Hepatic stellate cell (primary cell): ENCODE data around the gene NLGN4X.
"Not testable (repeated sequence)": the region's sequence is repeated elsewhere in the genome, so short reads cannot be mapped to it uniquely, and the experiment has no call there.

ENCODE experiments used
- DNase-seq: peaks from one replicate; pipeline ENCODE4 v3.0.0; 2011; ENCODE audit warnings: low spot score

NLGN4X gene

GRCh38 chrX:6005856-6006255 lies 222.8 kb downstream of the NLGN4X start:
- no peak for DNase-seq

GRCh38 chrX:6004529-6004928 lies 224.1 kb downstream of the NLGN4X start:
- no peak for DNase-seq

DNA sequence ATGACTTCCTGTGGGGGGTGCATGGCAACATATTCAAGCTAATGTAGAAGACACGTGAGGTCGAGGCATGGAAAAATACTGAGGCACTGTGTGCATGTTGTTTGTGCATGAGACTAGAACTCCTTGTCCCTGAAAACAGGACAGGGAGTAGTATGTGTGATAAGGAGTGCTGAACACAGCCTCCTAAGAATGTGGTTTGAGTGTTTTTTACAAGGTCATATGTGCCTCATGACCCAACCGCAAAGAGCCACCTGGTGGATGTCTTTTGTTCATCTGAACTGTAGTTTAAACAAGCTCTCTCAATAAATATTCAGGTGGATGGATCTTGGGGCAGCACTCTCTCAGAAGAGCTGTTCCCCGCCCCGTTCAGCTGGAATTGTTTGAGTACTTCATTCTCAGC lies 226.6 kb downstream of the NLGN4X start:
- no peak for DNase-seq

DNA sequence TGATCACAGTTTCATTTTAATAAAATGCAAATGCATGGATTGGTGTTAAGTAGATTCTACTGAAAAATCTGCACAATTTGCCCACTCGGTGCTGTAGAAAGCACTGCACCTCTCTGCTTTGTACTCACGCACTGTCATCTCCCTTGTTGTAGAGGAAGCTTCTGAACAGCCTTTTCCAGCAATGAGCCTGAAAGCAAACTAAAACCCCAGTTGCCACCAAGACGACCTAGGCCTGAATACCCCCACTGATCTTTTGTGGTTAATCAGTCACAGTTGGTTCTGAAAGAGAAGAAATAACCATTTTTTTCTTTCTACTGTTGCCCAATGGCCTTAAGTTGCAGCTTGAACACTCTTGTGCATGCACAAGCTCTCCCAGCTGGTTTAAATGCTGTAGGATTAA lies 229.8 kb downstream of the NLGN4X start:
- DNase-seq = no peak

- DNase-seq = no peak
These were observed 230.2 kb downstream of the NLGN4X start for GRCh38 chrX:5998456-5998855.

DNA sequence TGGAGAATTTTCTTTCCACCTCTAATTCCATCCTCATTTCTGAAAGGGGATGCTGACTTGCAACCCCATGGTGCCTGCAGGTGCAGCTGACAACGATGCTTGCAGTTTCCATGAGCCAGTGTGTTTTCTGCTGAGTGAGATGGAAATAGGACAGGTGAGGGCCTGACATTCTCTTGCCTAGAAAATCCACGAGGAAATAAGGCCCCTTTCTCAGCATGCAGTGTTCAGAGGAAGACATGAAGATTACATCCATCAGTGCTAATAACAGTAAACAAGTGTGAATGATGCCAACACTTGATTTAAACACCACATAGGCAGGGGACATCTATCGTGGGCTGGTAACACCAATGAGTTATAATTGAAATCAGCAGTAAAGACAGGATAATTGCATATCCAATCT lies 237.3 kb downstream of the NLGN4X start:
- DNase-seq = no peak

DNA sequence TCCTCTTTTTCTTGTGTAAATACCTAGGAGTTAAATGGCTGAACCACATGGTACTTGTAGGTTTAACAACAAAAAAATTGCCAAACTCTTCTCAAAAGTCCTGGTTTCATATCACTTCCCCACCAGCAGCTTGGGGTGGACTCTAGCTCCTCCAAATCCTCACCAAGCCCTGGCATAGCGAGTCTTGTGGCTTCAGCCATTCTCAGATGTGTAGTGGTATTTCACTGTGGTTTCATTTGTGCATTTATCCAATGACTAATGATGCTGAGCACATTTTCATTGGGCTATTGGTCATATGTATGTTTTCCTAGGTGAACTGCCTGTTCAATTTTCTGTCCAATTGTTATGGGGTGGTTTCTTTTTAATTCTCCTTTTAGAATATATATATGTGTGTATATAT lies 249.3 kb downstream of the NLGN4X start:
- DNase-seq = no peak

- DNase-seq = no peak
These were observed 252.3 kb downstream of the NLGN4X start for GRCh38 chrX:5976332-5976731.

DNA sequence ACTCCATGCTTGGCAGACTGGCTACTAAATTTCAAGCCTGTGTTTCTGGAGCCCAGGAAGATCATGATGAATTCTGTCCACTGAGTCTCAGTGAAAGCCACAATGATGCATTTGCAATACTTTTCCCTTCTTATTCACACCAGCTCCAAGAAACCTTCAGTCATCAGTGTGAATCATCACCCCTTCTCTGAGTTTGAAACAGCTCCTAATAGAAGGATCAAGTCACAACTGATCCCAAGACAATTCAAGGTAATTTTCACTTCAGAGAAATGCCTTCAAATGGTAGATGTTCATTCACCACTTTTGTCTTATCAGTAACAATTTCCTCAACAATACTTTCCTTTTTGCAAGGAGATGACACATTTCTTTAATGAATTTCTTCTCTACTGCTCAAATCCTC lies 257.4 kb downstream of the NLGN4X start:
- DNase-seq = no peak

GRCh38 chrX:5965406-5965805 lies 263.3 kb downstream of the NLGN4X start:
- no peak for DNase-seq

DNA sequence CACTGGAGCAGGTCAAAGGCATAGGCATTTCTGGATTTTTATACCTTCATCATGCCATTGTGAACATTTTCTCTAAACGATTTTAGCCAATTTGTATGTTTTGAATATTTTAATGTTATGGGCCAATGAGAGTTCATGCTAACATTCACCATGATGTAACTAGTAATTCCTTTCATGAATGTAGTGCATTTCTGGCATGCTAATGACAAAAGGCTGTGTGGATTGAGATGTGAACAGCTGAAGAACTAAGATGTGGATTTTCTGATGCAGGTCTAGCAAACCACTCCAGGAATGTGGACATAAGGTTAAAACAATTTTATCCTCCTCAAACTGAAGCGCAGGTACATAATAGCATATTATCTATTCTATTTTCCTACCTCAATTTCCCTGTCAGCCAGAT lies 269.4 kb downstream of the NLGN4X start:
- no peak for DNase-seq

DNA sequence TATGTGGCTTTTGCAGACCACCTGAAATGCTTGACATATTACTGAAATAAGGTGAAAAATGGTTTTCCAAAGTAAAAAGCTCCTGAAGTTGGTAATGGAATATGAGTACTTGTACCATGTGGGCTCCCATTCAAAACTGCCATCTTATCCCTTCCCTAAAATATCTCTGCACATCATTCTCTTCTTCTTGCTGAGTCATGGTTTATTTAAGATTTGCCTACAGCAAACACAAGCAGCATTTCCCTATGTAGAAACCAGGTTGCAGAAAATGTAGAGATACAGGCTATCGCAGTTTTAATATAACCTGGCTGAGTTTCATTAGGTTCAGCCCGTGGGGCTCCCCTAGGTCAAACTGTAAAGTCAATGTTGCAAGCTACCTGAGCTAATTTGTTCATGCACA lies 270.1 kb downstream of the NLGN4X start:
- DNase-seq = no peak

- DNase-seq = no peak
These were observed 271.2 kb downstream of the NLGN4X start for GRCh38 chrX:5957506-5957905.

DNA sequence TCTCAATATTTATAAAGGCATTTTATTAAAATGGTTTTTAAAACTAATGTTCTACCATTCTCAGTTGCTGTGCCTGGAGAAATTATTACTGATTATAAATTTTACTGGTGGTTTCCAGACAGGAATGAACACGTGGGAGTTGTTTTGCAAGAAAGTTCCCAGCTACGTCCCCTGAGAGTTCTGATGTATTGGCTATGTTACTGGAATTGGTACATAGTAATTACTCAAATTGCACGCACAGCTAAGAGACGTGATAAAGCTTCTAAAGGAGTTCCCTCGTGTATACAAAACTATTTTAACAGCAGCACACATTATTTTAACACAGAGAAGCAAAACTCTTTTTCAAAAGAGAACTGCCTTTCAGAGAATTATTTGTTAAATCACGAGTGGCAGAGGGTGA lies 292.2 kb downstream of the NLGN4X start:
- DNase-seq = no peak

DNA sequence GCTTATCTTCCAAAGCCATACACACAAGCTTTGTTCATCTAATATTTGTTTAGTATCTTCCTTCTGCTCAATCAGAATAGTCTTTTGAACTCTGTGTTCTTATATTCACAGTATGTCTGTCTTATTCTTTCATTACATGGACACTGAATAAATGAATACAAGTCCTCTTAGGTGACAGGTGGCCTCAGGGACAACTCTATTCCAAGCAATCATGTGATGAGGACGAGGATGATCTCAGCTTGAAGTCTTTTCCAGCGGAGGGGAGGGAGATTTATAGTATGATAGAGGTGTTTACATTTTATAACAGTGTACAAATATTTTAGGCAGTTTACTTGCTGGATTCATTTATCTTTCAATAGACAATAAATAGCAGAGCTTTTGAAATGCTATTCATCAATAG lies 300.4 kb downstream of the NLGN4X start:
- DNase-seq = no peak

DNA sequence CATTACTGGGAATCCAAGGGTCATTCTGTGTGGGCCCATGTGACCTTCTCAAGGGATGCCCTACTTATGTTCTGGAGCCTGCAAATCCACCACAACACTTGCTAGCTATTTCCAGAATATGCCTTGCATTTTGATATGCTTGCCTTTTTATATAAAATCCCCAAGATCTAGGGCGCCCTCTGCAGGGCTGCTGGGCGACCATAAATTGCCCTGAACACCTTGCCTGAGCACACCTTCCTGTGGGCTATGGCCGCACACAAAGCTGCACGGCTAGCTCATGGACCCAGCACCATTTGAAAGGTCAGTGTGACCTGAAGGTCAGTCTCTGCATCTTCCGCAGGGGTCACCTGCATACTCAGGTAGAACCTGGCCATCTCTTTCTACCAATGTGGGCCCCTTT lies 311.7 kb downstream of the NLGN4X start:
- no peak for DNase-seq

DNA sequence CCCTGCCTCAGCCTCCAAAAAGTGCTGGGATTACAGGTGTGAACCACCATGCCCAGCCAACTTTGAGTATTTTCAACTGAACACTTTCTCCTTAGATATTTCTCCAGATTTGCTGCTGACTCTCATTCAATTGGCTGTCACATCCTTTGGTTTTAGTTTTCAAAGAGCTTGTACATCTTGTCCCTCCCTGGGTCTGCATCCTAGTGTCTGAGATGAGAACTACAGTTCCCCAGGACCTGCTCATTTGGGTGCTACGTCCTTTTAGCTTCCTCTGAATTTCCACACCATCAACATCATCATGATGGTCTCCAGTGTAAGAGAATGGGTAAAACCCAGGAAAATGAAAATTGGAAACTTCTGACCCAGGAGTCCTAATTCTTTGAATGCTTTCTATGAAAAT lies 312.9 kb downstream of the NLGN4X start:
- no peak for DNase-seq

GRCh38 chrX:5907207-5907606 lies 321.5 kb downstream of the NLGN4X start:
- no peak for DNase-seq

DNA sequence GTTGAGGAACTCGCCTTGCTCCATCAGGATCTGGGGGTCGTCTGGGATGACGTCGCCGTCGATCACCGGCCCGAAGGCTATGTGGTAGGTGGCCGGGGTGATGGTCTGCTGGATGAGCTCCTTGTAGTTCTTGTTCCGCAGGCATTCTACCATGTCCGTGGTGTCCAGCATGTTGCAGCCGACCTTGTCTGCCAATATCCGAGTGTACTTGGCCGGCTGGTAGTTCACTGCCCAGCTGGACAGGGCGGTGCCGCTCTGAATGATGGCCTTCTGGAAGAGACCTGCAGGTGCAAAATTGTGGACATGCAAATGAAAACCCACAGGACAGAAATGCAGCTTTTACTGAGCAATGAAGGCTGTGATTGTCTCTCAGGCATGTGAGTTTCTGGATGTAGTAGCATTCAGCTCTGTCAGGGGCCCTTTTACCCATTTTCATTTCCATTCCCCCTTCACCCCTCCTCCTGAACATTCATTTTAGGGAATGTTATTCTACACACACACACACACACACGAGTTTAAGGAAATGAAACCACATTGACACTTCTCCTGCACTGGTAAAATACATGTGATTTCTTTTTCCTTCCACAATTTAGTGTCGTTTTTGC lies 325.0 kb downstream of the NLGN4X start:
- not testable (repeated sequence) for DNase-seq

DNA sequence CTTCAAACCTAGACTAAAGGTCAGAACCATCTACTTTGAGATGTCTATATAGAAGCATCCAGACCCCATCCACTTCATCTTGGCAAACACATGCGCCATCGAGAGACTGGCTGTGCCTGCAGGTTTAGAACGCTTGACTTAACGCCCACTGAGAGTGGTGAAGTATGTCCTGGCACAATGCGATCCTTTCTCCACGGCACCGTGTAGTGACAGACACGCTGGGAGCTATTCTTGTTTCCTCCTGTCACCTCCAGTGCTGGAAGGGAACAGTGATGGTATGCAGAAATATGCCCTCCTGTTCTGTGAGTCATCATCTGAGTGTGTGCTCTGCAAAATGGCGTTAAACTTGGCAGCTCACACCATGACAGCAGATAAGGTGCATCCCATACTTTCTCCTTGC lies 330.2 kb downstream of the NLGN4X start:
- no peak for DNase-seq

DNA sequence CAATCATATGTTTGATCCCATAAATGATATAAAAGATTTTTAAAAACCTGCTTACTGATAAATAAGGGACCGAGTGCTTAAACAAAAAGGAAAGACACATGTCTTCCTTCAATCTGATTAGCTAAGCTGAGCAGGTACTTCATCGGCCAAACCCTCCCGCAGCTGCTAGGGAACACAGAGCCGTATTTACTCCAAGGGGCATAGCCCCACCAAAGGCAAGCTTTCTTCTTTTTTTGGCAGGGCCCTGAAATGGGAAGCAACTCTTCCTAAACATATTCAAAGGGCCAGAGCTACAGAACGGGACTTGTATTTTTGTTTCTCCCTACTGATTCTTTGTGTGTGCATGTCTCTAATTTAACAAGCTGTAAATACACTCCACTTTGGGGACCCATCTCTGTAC lies 337.3 kb downstream of the NLGN4X start:
- no peak for DNase-seq

DNA sequence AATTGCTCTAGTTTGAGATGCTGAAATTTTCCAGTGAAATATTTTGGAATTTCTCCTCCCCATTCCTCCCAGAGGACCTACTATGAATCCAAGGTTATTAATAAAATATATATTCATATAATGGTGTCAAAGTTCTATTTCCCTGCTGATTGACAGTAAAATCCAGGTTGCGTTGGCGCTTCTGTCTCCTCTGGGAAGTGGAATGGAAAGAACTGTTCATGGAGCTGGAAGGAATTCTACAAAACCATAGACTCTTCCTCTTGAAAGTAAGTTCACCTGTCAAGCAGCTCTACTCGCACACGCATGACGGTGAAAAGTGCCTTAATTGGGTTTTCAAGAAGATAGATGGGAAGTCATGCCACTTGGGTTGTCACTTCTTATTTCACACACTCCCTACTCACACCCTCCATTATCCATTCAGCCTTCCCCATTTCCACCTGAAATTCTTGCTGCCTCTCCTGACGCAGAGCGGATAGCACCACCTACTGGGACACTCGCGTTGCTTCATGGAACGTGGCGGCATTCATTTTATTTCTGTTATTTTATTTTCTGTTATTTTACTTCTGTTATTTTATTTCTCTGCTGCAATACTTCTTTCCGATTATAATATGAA lies 351.6 kb downstream of the NLGN4X start:
- DNase-seq = no peak

GRCh38 chrX:5870238-5870637 lies 358.4 kb downstream of the NLGN4X start:
- DNase-seq = no peak

DNA sequence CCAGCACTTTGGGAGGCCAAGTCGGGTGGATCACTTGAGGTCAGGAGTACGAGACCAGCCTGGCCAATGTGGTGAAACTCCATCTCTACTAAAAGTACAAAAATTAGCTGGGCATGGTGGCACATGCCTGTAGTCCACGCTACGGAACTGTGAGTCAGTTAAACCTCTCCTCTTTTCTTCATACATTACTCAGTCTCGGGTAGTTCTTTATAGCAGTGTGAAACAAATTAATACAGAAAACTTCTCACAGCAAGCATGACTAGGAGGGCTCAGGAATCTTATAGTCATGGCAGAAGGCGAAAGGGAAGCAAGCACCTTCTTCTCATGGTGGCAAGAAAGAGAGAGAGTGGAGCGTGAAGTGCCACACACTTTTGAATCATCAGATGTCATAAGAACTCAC lies 358.9 kb downstream of the NLGN4X start:
- DNase-seq = no peak
